Esophagus (tissue), 2 donors: ENCODE data around the gene NBPF4. TPM values are rescaled to one million over a fixed set of nuclear protein-coding genes. Genes with fewer than 3 reads are reported as not detected.
"Not testable (repeated sequence)": the region's sequence is repeated elsewhere in the genome, so short reads cannot be mapped to it uniquely, and the experiment has no call there.

Source experiments
- H3K27ac ChIP-seq, 2 donors: one replicate each; pipeline ENCODE4 v1.5.1; 2013; ENCODE audit warnings: low read depth in 2 of 2, mild to moderate bottlenecking in 2 of 2, inconsistent platforms in 1 of 2, low read length in 1 of 2, moderate library complexity in 1 of 2
- H3K27me3 ChIP-seq, 2 donors: one replicate each; pipeline ENCODE4 v1.6.1; 2013; ENCODE audit warnings: low read length in 2 of 2, control low read depth in 1 of 2, mild to moderate bottlenecking in 1 of 2; ENCODE audit not compliant: insufficient read depth in 2 of 2, control insufficient read depth in 1 of 2
- H3K36me3 ChIP-seq, 2 donors: one replicate each; pipeline ENCODE4 v1.6.1; 2013; ENCODE audit warnings: low read length in 1 of 2; ENCODE audit not compliant: control insufficient read depth in 2 of 2, insufficient read depth in 2 of 2
- H3K4me1 ChIP-seq, 2 donors: one replicate each; pipeline ENCODE4 v1.6.1; 2013; ENCODE audit warnings: low read length in 1 of 2; ENCODE audit not compliant: control insufficient read depth in 2 of 2, insufficient read depth in 2 of 2
- H3K4me3 ChIP-seq, 2 donors: one replicate each; pipeline ENCODE4 v1.5.1; 2013; ENCODE audit warnings: low read length in 2 of 2, mild to moderate bottlenecking in 2 of 2, low read depth in 1 of 2, moderate library complexity in 1 of 2
- H3K9me3 ChIP-seq, 2 donors: one replicate each; pipeline ENCODE4 v1.6.1; 2013; ENCODE audit warnings: mild to moderate bottlenecking in 2 of 2, low read depth in 1 of 2, low read length in 1 of 2, moderate library complexity in 1 of 2; ENCODE audit not compliant: control insufficient read depth in 2 of 2, insufficient read depth in 1 of 2
- WGBS, 2 donors: extraction: QIAGEN DNeasy Blood & Tissue Kit; methylation state at CpG; one replicate each; pipeline ENCODE4 v1.1.7; 2013; 5-methylcytosine and 5-hydroxymethylcytosine counted together
- polyA plus RNA-seq, 2 donors: library from polyadenylated mRNA; stranded (reverse); fragments of 200-250 nt; gene quantifications; one replicate each; pipeline ENCODE4 v1.2.3, GENCODE V29; 2013
- donor health status: healthy with polysubstance abuse.
- donor health status: Bipolar disorder and iron deficiency.

The NBPF4 gene
- polyA plus RNA-seq, 2 donors, result 0.02 TPM; not detected in 1

- not testable (repeated sequence) for H3K4me1 ChIP-seq, H3K9me3 ChIP-seq, H3K4me3 ChIP-seq, H3K36me3 ChIP-seq, H3K27ac ChIP-seq, H3K27me3 ChIP-seq
- 12 to 14% methylated on average over 4 of the region's 5 CpGs for WGBS, 2 donors
Measured at GRCh38 chr1:108214641-108215465, 29.0 kb downstream of the NBPF4 start.

- Histone ChIP-seq H3K4me1 (no peaks in the 10 kb centered on the region), H3K9me3 (no peaks in the 10 kb centered on the region), H3K4me3 (no peak overlapping the region), H3K27ac (no peak overlapping the region), H3K36me3 (no peaks in the 10 kb centered on the region), H3K27me3 (no peaks in the 10 kb centered on the region)
- WGBS, 2 donors, result 87 to 92% methylated on average over 1 of the region's 1 CpG
Measured at GRCh38 chr1:108211014-108211413, 32.9 kb downstream of the NBPF4 start.

GRCh38 chr1:108209456-108210108 is 34.3 kb downstream of the NBPF4 start:
- Histone ChIP-seq H3K4me1 (no peaks in the 10 kb centered on the region), H3K27ac (no peak overlapping the region), H3K9me3 (no peaks in the 10 kb centered on the region), H3K4me3 (no peak overlapping the region), H3K27me3 (no peaks in the 10 kb centered on the region), H3K36me3 (no peaks in the 10 kb centered on the region)
- WGBS, 2 donors, result 55 to 62% methylated on average over 11 of the region's 11 CpGs

- WGBS, 2 donors, result 54 to 55% methylated on average over 11 of the region's 11 CpGs
- Histone ChIP-seq H3K9me3 (no peaks in the 10 kb centered on the region), H3K27me3 (no peaks in the 10 kb centered on the region), H3K4me1 (no peaks in the 10 kb centered on the region), H3K4me3 (no peak overlapping the region), H3K27ac (no peak overlapping the region), H3K36me3 (no peaks in the 10 kb centered on the region)
Measured at GRCh38 chr1:108208724-108209446, 35.0 kb downstream of the NBPF4 start.

GRCh38 chr1:108203582-108203981 is 40.3 kb downstream of the NBPF4 start:
- not testable (repeated sequence) for H3K9me3 ChIP-seq, H3K36me3 ChIP-seq, H3K27ac ChIP-seq, H3K4me1 ChIP-seq, H3K4me3 ChIP-seq, H3K27me3 ChIP-seq
- WGBS, 2 donors, result 84 to 89% methylated on average over 3 of the region's 3 CpGs

- Histone ChIP-seq H3K4me1 (peaks cover 0 to 2% of the 10 kb centered on the region in 2 donors), H3K4me3 (no peak overlapping the region), H3K27ac (no peak overlapping the region), H3K36me3 (no peaks in the 10 kb centered on the region), H3K27me3 (no peaks in the 10 kb centered on the region), H3K9me3 (peaks cover 0 to 3% of the 10 kb centered on the region in 2 donors)
- WGBS, 2 donors, result 80 to 81% methylated on average over 5 of the region's 5 CpGs
Measured at GRCh38 chr1:108201687-108202086, 42.2 kb downstream of the NBPF4 start.

GRCh38 chr1:108200687-108201051 is 43.2 kb downstream of the NBPF4 start:
- no peaks in the 10 kb centered on the region for H3K27me3 ChIP-seq
- peaks cover 0 to 3% of the 10 kb centered on the region in 2 donors for H3K9me3 ChIP-seq
- peak overlapping the region; percentile 86 to 99 for H3K4me3 ChIP-seq
- H3K27ac ChIP-seq, result peak overlapping the region; percentile 86 to 92
- H3K36me3 ChIP-seq, result no peaks in the 10 kb centered on the region
- WGBS, 2 donors, result 0 to 2% methylated on average over 10 of the region's 10 CpGs
- H3K4me1 ChIP-seq, result peaks cover 0 to 2% of the 10 kb centered on the region in 2 donors

GRCh38 chr1:108199781-108200686 is 43.8 kb downstream of the NBPF4 start, which contains the start of gene SLC25A24:
TSS of gene SLC25A24 (minus strand) at chr1:108200343. CDS start at chr1:108200138, 205 bp downstream.
- Histone ChIP-seq H3K27ac (peak within 1 kb of the TSS; percentile 86 to 92), H3K4me3 (peak within 1 kb of the TSS; percentile 86 to 99), H3K9me3 (peaks cover 0 to 3% of the 10 kb centered on the region in 2 donors), H3K36me3 (no peaks in the 10 kb centered on the region), H3K4me1 (peaks cover 0 to 2% of the 10 kb centered on the region in 2 donors), H3K27me3 (no peaks in the 10 kb centered on the region)
- 0 to 1% methylated on average over 55 to 97 of the region's 97 CpGs for WGBS, 2 donors
